ENCODE data around the gene LCOR. TPM values are rescaled to one million over a fixed set of nuclear protein-coding genes. Genes with fewer than 3 reads are reported as not detected.
A peak's percentile ranks its signal among the peaks of the same experiment; 100 is the strongest.

Gene LCOR
- 10 to 100 TPM; 36.9 to 43.3 TPM for total RNA-seq
- 16.6 TPM for polyA plus RNA-seq (2013, experiment 1 of 2)
- polyA plus RNA-seq (2013, experiment 2 of 2): 19.4 TPM
- long read RNA-seq, experiment 1, full-length matches to known transcripts: 1 of 9 reads
- long read RNA-seq, experiment 1, partial matches to known transcripts: 0 of 9 reads
- long read RNA-seq, experiment 1, other reads (novel, unspliced or antisense): 8 of 9 reads
- long read RNA-seq, experiment 2, full-length matches to known transcripts: 8 of 37 reads
- long read RNA-seq, experiment 2, partial matches to known transcripts: 1 of 37 reads
- long read RNA-seq, experiment 2, other reads (novel, unspliced or antisense): 28 of 37 reads
- long read RNA-seq, experiment 3, full-length matches to known transcripts: 17 of 69 reads
- long read RNA-seq, experiment 3, partial matches to known transcripts: 7 of 69 reads
- long read RNA-seq, experiment 3, other reads (novel, unspliced or antisense): 45 of 69 reads
- long read RNA-seq, experiment 4, full-length matches to known transcripts: 2 of 4 reads
- long read RNA-seq, experiment 4, partial matches to known transcripts: 0 of 4 reads
- long read RNA-seq, experiment 4, other reads (novel, unspliced or antisense): 2 of 4 reads

DNA sequence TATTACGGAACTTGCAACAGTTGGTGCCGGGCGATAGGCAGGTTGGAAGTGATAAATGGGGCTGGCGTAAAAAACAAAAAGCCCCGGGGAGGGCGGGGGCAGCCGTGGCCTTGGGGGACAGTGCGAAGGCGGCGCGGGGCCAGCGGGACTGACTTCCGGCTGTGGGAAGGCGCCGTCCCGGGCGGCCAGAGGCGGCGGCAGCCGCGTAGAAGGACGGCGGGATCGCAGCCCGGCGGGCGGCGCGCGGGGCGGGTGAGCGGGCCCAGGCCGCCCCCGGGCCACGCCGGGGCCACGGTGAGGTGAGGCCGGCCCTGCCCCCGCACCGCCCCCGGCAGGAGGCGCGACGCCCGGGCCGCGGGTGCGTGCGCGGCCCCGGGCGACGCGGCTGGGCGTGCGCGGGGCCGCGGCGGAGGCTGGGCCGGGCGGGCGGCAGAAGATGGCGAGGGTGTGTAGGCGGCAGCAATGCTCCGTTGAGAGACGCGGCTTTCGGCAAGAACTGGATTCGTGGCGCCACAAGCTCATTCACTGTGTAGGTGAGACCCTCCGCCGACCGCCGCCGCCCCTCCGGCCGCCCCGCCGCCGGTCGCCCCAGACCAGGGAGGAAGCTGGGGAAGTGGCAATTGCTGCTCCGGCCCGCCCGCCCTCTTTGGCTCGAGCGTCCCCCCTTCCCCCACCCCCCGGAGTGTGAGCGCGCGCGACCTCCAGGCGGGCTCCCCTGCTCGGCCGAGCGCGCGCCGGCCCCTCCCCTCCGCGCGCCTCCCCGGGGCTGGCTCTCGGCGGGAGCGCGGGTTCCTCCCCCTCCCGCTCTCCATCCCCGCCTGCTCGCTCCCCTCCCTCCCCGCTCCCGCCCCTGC lies at the start of gene LCOR:
Gene LCOR, plus strand, starts transcription at position 432 of the 854 bp plus-strand sequence. CDS start 116,760 bp downstream, outside the sequence.
- peak within 1 kb of the TSS; percentile 71 for H3K9ac ChIP-seq (ENCODE audit: extremely low read depth, low read length, poor library complexity, severe bottlenecking)
- no peaks in the 10 kb centered on the region for H3K9me3 ChIP-seq (ENCODE audit: control insufficient read depth, low read length)
- TF ChIP-seq, protein P1, sequence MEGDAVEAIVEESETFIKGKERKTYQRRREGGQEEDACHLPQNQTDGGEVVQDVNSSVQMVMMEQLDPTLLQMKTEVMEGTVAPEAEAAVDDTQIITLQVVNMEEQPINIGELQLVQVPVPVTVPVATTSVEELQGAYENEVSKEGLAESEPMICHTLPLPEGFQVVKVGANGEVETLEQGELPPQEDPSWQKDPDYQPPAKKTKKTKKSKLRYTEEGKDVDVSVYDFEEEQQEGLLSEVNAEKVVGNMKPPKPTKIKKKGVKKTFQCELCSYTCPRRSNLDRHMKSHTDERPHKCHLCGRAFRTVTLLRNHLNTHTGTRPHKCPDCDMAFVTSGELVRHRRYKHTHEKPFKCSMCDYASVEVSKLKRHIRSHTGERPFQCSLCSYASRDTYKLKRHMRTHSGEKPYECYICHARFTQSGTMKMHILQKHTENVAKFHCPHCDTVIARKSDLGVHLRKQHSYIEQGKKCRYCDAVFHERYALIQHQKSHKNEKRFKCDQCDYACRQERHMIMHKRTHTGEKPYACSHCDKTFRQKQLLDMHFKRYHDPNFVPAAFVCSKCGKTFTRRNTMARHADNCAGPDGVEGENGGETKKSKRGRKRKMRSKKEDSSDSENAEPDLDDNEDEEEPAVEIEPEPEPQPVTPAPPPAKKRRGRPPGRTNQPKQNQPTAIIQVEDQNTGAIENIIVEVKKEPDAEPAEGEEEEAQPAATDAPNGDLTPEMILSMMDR (conservative IDR thresholded peaks at IDR 0.05): no peak
- H3K4me1 Mint-ChIP-seq: peaks cover 24% of the 10 kb centered on the region
- 0% methylated on average over 10 to 102 of the region's 112 CpGs for WGBS, 2 experiments (ENCODE audit: insufficient coverage in 1 of 2, insufficient read length in 1 of 2)
- H3K4me3 Mint-ChIP-seq: peak within 1 kb of the TSS; percentile 85
- no peaks in the 10 kb centered on the region for H3K36me3 ChIP-seq (ENCODE audit: control insufficient read depth, insufficient read depth, low read length)
- H3K36me3 Mint-ChIP-seq (ENCODE audit: low read depth): peaks cover 7% of the 10 kb centered on the region
- H3K4me1 ChIP-seq (ENCODE audit: control insufficient read depth, insufficient read depth, low read length): no peaks in the 10 kb centered on the region
- peak; percentile 93 for DNase-seq
- H3K27ac Mint-ChIP-seq: peak within 1 kb of the TSS; percentile 91
- H3K27me3 Mint-ChIP-seq (ENCODE audit: insufficient read depth): peaks cover 19% of the 10 kb centered on the region
- H3K27ac ChIP-seq (ENCODE audit: low read depth, low read length): peak within 1 kb of the TSS; percentile 99
- H3K27me3 ChIP-seq (ENCODE audit: control insufficient read depth, insufficient read depth, low read length, poor library complexity, severe bottlenecking): no peaks in the 10 kb centered on the region
- H3K4me3 ChIP-seq (ENCODE audit: low read length): peak within 1 kb of the TSS; percentile 95
- no peaks in the 10 kb centered on the region for H3K9me3 Mint-ChIP-seq

DNA sequence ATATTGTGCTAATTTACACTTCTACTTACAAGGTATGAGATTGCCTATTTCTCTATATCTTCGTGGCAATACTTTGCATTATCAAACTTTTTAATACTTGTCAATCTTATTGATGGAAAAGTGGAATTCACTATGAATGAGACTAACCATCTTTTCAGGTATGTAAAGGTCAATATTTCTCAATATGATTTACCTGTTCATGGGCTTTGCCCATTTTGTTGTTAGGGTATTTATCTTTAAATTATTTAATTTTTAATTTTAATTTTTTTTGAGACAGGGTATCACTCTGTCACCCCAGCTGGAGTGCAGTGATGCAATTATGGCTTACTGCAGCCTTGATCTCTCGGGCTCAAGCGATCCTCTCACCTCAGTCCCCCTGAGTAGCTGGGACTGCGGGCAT lies 47.8 kb upstream of the LCOR start:
- Mint-ChIP-seq H3K27me3 (ENCODE audit: insufficient read depth) (no peaks in the 10 kb centered on the region), H3K9me3 (peaks cover 18% of the 10 kb centered on the region), H3K36me3 (ENCODE audit: low read depth) (no peaks in the 10 kb centered on the region), H3K4me3 (no peak overlapping the region), H3K4me1 (no peaks in the 10 kb centered on the region), H3K27ac (no peak overlapping the region)
- Histone ChIP-seq H3K27ac (ENCODE audit: low read depth, low read length) (no peak overlapping the region), H3K4me3 (ENCODE audit: low read length) (no peak overlapping the region), H3K4me1 (ENCODE audit: control insufficient read depth, insufficient read depth, low read length) (no peaks in the 10 kb centered on the region), H3K36me3 (ENCODE audit: control insufficient read depth, insufficient read depth, low read length) (no peaks in the 10 kb centered on the region), H3K27me3 (ENCODE audit: control insufficient read depth, insufficient read depth, low read length, poor library complexity, severe bottlenecking) (no peaks in the 10 kb centered on the region), H3K9me3 (ENCODE audit: control insufficient read depth, low read length) (peaks cover 8% of the 10 kb centered on the region), H3K9ac (ENCODE audit: extremely low read depth, low read length, poor library complexity, severe bottlenecking) (no peak overlapping the region)
- 91 to 93% methylated on average over 2 to 3 of the region's 4 CpGs for WGBS, 2 experiments (ENCODE audit: insufficient coverage in 1 of 2, insufficient read length in 1 of 2)
- TF ChIP-seq, protein P1 (conservative IDR thresholded peaks at IDR 0.05): no peak
- DNase-seq: no peak

DNA sequence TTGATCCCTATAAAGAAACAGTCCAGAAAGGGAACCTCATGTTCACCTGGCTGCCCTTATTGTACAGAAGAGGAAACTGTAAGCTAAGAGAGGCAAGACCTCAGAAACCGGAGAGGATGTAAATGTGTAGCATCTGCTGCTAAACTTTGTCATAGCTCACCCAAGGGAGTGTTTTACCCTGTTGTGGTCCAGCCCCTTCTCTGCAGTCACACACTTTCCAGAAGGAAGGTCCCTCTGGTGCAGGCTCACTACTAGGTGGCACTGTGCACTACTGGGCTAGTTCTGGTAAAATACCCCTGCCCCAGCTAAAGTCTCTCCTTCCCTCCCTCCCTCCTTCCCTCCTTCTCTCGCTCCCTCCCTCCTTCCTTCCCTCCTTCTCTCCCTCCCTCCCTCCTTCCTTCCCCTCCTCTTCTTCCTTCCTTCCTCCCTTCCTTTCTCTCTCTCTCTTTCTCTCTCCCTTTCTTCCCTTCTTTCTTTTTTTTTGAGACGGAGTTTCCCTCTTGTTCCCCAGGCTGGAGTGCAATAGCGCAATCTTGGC lies 42.5 kb upstream of the LCOR start:
- H3K4me3 ChIP-seq (ENCODE audit: low read length): no peak overlapping the region
- H3K36me3 ChIP-seq (ENCODE audit: control insufficient read depth, insufficient read depth, low read length): no peaks in the 10 kb centered on the region
- TF ChIP-seq, protein P1 (conservative IDR thresholded peaks at IDR 0.05): no peak
- no peak overlapping the region for H3K27ac ChIP-seq (ENCODE audit: low read depth, low read length)
- H3K27me3 ChIP-seq (ENCODE audit: control insufficient read depth, insufficient read depth, low read length, poor library complexity, severe bottlenecking): no peaks in the 10 kb centered on the region
- H3K9ac ChIP-seq (ENCODE audit: extremely low read depth, low read length, poor library complexity, severe bottlenecking): no peak overlapping the region
- peaks cover under 1% of the 10 kb centered on the region for H3K9me3 ChIP-seq (ENCODE audit: control insufficient read depth, low read length)
- no peaks in the 10 kb centered on the region for H3K4me1 ChIP-seq (ENCODE audit: control insufficient read depth, insufficient read depth, low read length)
- Mint-ChIP-seq H3K27ac (no peak overlapping the region), H3K4me1 (no peaks in the 10 kb centered on the region), H3K36me3 (ENCODE audit: low read depth) (no peaks in the 10 kb centered on the region), H3K4me3 (no peak overlapping the region), H3K9me3 (peaks cover 18% of the 10 kb centered on the region), H3K27me3 (ENCODE audit: insufficient read depth) (peaks cover 6% of the 10 kb centered on the region)
- 89 to 96% methylated on average over 3 to 4 of the region's 4 CpGs for WGBS, 2 experiments (ENCODE audit: insufficient coverage in 1 of 2, insufficient read length in 1 of 2)
- DNase-seq: no peak

All from endodermal cell (in vitro differentiated cells).